ENCODE measurements around the gene MLKL. TPM values are rescaled to one million over a fixed set of nuclear protein-coding genes. Genes with fewer than 3 reads are reported as not detected.

The MLKL gene
- polyA plus RNA-seq, 3 donors = 33.6 to 136 (median 37.8) TPM

DNA sequence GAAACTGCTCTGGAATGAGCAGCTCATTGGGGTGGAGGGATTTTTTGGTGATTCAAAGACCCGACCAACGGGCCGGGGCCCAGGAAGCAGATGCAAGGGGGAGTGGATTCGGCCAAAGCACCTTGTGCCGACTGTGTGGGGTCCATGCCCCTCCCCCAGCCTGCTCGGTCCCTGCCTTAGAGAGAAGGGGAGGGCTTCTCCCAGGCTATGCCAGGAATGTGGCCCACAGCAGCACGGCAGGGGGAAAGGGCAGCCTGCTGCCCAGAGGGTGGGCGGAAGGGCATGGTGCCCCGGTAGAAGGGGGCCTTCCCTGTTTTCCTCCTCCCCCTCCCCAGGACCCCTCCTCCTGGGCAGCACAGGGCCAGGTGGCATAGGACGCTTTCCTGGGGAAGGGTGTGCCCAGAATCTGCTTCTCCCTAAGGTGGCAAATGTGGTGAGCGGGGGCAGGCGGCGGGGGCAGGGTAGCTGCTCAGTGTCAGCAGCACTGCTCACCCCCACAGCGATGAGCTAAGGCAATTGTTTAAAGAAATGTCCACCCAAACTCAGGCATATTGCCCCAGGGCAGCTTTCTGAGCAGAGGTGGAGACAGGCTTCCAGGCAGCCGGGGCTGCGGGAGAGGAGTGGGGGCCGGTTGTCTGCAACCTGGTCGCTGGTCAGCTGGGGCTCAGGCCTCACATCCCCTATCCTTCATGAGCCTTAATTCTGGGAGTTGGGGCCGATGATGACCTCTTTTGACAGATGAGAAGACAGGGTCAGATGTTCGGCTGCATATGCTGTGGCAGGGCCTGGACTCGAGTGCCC lies 33.9 kb upstream of the MLKL start:
- no peaks in the 10 kb centered on the region for H3K9me3 Mint-ChIP-seq
- peaks cover 4 to 14% (median 9%) of the 10 kb centered on the region in 3 donors for H3K27me3 Mint-ChIP-seq (ENCODE audit: low read depth in 3 of 3)
- Histone ChIP-seq H3K79me2 (ENCODE audit: insufficient read depth, low read length) (no peaks in the 10 kb centered on the region), H2AFZ (ENCODE audit: insufficient read depth, low read depth, low read length, poor library complexity, severe bottlenecking) (no peak overlapping the region), H3K9ac (ENCODE audit: insufficient read depth, low read length, poor library complexity, severe bottlenecking) (no peak overlapping the region), H3K9me3 (replicated peaks in 1 of 2; ENCODE audit: control insufficient read depth in 1 of 2, insufficient read depth in 1 of 2, low read length in 2 of 2) (no peaks in the 10 kb centered on the region), H3K4me1 (ENCODE audit: control insufficient read depth in 1 of 2, insufficient read depth in 2 of 2, low read length in 2 of 2) (no peaks in the 10 kb centered on the region), H3K4me3 (replicated peaks in 1 of 3; ENCODE audit: low read depth in 2 of 3, low read length in 3 of 3) (no peak overlapping the region), H3K27ac (ENCODE audit: low read depth in 1 of 2, low read length in 2 of 2) (no peak overlapping the region), H3K27me3 (ENCODE audit: control insufficient read depth in 2 of 2, insufficient read depth in 2 of 2, low read length in 2 of 2) (no peaks in the 10 kb centered on the region), H3K4me2 (replicated peaks; ENCODE audit: extremely low read depth, low read length, poor library complexity, severe bottlenecking) (no peak overlapping the region), H3K36me3 (replicated peaks in 1 of 2; ENCODE audit: control insufficient read depth in 1 of 2, insufficient read depth in 2 of 2, low read length in 2 of 2) (no peaks in the 10 kb centered on the region), H4K20me1 (ENCODE audit: insufficient read depth, low read length) (no peaks in the 10 kb centered on the region)
- WGBS (ENCODE audit: insufficient coverage) = 90% methylated on average over 11 of the region's 21 CpGs
- no peaks in the 10 kb centered on the region for H3K36me3 Mint-ChIP-seq
- no peak overlapping the region for H3K27ac Mint-ChIP-seq
- TF ChIP-seq, protein P1, sequence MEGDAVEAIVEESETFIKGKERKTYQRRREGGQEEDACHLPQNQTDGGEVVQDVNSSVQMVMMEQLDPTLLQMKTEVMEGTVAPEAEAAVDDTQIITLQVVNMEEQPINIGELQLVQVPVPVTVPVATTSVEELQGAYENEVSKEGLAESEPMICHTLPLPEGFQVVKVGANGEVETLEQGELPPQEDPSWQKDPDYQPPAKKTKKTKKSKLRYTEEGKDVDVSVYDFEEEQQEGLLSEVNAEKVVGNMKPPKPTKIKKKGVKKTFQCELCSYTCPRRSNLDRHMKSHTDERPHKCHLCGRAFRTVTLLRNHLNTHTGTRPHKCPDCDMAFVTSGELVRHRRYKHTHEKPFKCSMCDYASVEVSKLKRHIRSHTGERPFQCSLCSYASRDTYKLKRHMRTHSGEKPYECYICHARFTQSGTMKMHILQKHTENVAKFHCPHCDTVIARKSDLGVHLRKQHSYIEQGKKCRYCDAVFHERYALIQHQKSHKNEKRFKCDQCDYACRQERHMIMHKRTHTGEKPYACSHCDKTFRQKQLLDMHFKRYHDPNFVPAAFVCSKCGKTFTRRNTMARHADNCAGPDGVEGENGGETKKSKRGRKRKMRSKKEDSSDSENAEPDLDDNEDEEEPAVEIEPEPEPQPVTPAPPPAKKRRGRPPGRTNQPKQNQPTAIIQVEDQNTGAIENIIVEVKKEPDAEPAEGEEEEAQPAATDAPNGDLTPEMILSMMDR (IDR thresholded peaks at IDR 0.05) = no peak
- no peaks in the 10 kb centered on the region for H3K4me1 Mint-ChIP-seq
- H3K4me3 Mint-ChIP-seq = no peak overlapping the region
- no peak for DNase-seq
- intact Hi-C loops (cut with micrococcal nuclease) = no loop called here

DNA sequence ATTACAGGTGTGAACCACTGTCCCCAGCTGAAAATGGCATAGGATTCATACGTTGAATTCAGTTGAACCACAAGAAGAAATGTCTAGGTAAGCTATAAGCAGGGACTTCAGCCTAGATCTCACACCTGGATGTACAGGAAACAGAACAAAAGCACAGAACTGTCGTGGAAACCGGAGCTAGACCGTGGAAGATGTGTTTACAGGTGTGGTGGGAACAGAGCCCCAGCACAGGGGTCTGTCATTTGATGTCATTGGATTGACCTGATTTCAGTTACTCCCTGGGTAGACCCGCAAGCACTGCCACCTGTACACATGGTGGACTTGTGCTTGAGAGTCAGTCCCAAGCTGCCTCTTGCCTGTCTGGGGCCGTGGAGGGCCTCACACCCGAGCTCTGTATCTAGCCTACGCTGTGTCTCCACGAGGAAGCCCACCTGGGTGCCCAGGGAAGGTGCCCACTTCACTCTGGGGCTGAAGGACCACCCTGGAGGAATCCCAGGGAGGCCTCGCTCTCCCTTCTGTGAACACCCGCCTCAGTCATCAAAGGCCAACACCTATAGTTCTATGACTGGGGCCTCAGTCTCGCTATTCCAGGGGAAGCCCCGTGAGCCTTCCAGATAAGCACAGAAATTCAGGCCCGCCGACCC lies 32.2 kb upstream of the MLKL start:
- no peak overlapping the region for H3K9ac ChIP-seq (ENCODE audit: insufficient read depth, low read length, poor library complexity, severe bottlenecking)
- no peaks in the 10 kb centered on the region for H3K4me1 ChIP-seq (ENCODE audit: control insufficient read depth in 1 of 2, insufficient read depth in 2 of 2, low read length in 2 of 2)
- no peak for DNase-seq
- Mint-ChIP-seq H3K4me3 (no peak overlapping the region), H3K27me3 (ENCODE audit: low read depth in 3 of 3) (peaks cover 3 to 10% (median 3%) of the 10 kb centered on the region in 3 donors), H3K4me1 (no peaks in the 10 kb centered on the region), H3K9me3 (no peaks in the 10 kb centered on the region), H3K36me3 (no peaks in the 10 kb centered on the region), H3K27ac (no peak overlapping the region)
- H3K4me3 ChIP-seq (replicated peaks in 1 of 3; ENCODE audit: low read depth in 2 of 3, low read length in 3 of 3) = no peak overlapping the region
- H3K36me3 ChIP-seq (replicated peaks in 1 of 2; ENCODE audit: control insufficient read depth in 1 of 2, insufficient read depth in 2 of 2, low read length in 2 of 2) = no peaks in the 10 kb centered on the region
- no peaks in the 10 kb centered on the region for H4K20me1 ChIP-seq (ENCODE audit: insufficient read depth, low read length)
- H3K27me3 ChIP-seq (ENCODE audit: control insufficient read depth in 2 of 2, insufficient read depth in 2 of 2, low read length in 2 of 2) = no peaks in the 10 kb centered on the region
- no peaks in the 10 kb centered on the region for H3K79me2 ChIP-seq (ENCODE audit: insufficient read depth, low read length)
- intact Hi-C loops (cut with micrococcal nuclease) = no loop called here
- WGBS (ENCODE audit: insufficient coverage) = 94% methylated on average over 11 of the region's 15 CpGs
- H3K27ac ChIP-seq (ENCODE audit: low read depth in 1 of 2, low read length in 2 of 2) = no peak overlapping the region
- H2AFZ ChIP-seq (ENCODE audit: insufficient read depth, low read depth, low read length, poor library complexity, severe bottlenecking) = no peak overlapping the region
- no peaks in the 10 kb centered on the region for H3K9me3 ChIP-seq (replicated peaks in 1 of 2; ENCODE audit: control insufficient read depth in 1 of 2, insufficient read depth in 1 of 2, low read length in 2 of 2)
- TF ChIP-seq, protein P1 (IDR thresholded peaks at IDR 0.05) = no peak
- no peak overlapping the region for H3K4me2 ChIP-seq (replicated peaks; ENCODE audit: extremely low read depth, low read length, poor library complexity, severe bottlenecking)
